ENCODE results near the gene POLD3. TPM values are rescaled to one million over a fixed set of nuclear protein-coding genes. Genes with fewer than 3 reads are reported as not detected.

The POLD3 gene
- total and polyA plus RNA-seq, 2 of the 8 experiments (the other 6 are each of a cell fraction or from before 2014, with no cell fraction given), result 18.1 to 29.3 TPM

DNA sequence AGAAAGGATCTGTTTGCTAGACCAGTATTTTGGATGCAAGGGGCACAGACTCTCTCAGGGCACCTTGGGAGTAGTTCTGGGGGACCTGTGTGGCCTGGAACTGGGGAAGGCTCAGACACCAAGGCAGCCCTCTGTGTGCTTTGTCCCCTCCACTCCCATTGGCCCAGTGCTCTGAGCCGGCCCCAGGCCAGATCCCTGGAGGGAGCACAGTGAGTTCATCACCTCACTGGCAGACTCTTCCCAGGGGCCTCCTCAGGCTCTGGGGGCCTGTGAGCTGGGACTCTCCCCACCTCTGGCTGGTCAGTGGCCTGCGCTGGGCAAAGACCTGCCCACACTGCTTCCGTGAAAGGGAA, 87.1 kb downstream of the POLD3 start:
- Histone ChIP-seq H3K56ac (replicated peaks; ENCODE audit: insufficient read length, low read depth, low read length) (no peak overlapping the region), H3K18ac (ENCODE audit: extremely low read depth, low read length) (no peak overlapping the region), H3K27me3 (replicated peaks in 1 of 4; ENCODE audit: control insufficient read depth in 3 of 4, extremely low read depth in 1 of 4, insufficient read depth in 3 of 4, low read length in 3 of 4) (peaks cover 0 to 12% (median 7%) of the 10 kb centered on the region in 4 experiments; a peak in 5 of 7 replicates), H2BK12ac (ENCODE audit: low read depth, low read length) (no peak overlapping the region), H3K4ac (replicated peaks; ENCODE audit: insufficient read length, low read depth, low read length) (no peak overlapping the region), H3K36me3 (ENCODE audit: control insufficient read depth in 2 of 4, insufficient read depth in 4 of 4, low read length in 3 of 4) (no peaks in the 10 kb centered on the region), H4K91ac (replicated peaks; ENCODE audit: insufficient read length, low read length) (no peak overlapping the region), H3K23ac (ENCODE audit: insufficient read length) (no peak overlapping the region), H3K4me3 (ENCODE audit: extremely low read depth in 1 of 4, insufficient read depth in 2 of 4, low read depth in 3 of 4, low read length in 4 of 4) (no peak overlapping the region), H3K14ac (ENCODE audit: insufficient read length) (no peak overlapping the region), H4K20me1 (replicated peaks in 1 of 2; ENCODE audit: control insufficient read depth in 1 of 2, insufficient read depth in 2 of 2, low read length in 2 of 2) (no peaks in the 10 kb centered on the region), H3K27ac (ENCODE audit: low read depth, low read length) (no peak overlapping the region), H4K8ac (ENCODE audit: extremely low read depth, insufficient read depth, low read length) (no peak overlapping the region), H2BK20ac (ENCODE audit: low read length) (no peak overlapping the region), H2BK120ac (replicated peaks; ENCODE audit: low read depth, low read length) (no peak overlapping the region), H3K79me1 (ENCODE audit: low read depth, low read length) (no peaks in the 10 kb centered on the region), H3K23me2 (ENCODE audit: low read depth, low read length) (no peaks in the 10 kb centered on the region), H2AK5ac (ENCODE audit: low read depth, low read length) (no peak overlapping the region), H3K4me1 (replicated peaks in 1 of 4; ENCODE audit: control insufficient read depth in 3 of 4, insufficient read depth in 4 of 4, low read length in 3 of 4) (peaks cover 3 to 8% (median 7%) of the 10 kb centered on the region in 4 experiments; a peak in 6 of 7 replicates), H3K9ac (replicated peaks in 1 of 4; ENCODE audit: extremely low read depth in 1 of 4, low read depth in 3 of 4, low read length in 3 of 4) (no peak overlapping the region), H3K9me3 (ENCODE audit: insufficient read depth in 2 of 2, low read depth in 1 of 2, low read length in 1 of 2) (0 out of 4 replicates have a peak, but pooled peaks cover 0 to under 1% of the 10 kb centered on the region in 2 experiments), H2BK5ac (ENCODE audit: low read depth, low read length) (no peak overlapping the region), H2AFZ (ENCODE audit: low read length) (no peak overlapping the region), H2BK15ac (ENCODE audit: low read length) (no peak overlapping the region), H3K79me2 (ENCODE audit: control insufficient read depth in 1 of 2, insufficient read depth in 2 of 2, low read length in 2 of 2) (no peaks in the 10 kb centered on the region), H4K5ac (ENCODE audit: insufficient read length, low read depth, low read length) (no peak overlapping the region), H3K4me2 (ENCODE audit: insufficient read depth in 1 of 2, low read depth in 2 of 2, low read length in 2 of 2) (no peak overlapping the region)
- CTCF ChIA-PET (ENCODE audit: partially characterized antibody), result interaction anchor here (1.8 kb wide), 1 partner anchor 16 kb away, joined by 4 read pairs; no protein-coding TSS in a partner anchor
- POLR2A ChIA-PET (ENCODE audit: partially characterized antibody), result no interaction called here
- DNase-seq (ENCODE audit: low read depth in 1 of 2, low spot score in 2 of 2) (peak in 1 of 2 experiments; percentile 38), FAIRE-seq (no peak)
- 87% methylated on average over 3 of the region's 3 CpGs; no CpG with 5 or more reads in 1 of the 2 experiments for WGBS, 2 experiments (ENCODE audit: extremely low coverage in 1 of 2, insufficient coverage in 1 of 2, insufficient read length in 1 of 2, insufficient replicate concordance in 2 of 2, low coverage in 1 of 2, low lambda C conversion rate in 2 of 2, missing lambda C conversion rate in 1 of 2)
- no peak for TF ChIP-seq HDAC2 (IDR thresholded peaks at IDR 0.05; ENCODE audit: borderline replicate concordance in 1 of 2, low read depth in 2 of 2, low read length in 2 of 2)
- no peak for TF ChIP-seq TBP (IDR thresholded peaks at IDR 0.05; ENCODE audit: low read depth, low read length)
- TF ChIP-seq POLR2A (IDR thresholded peaks at IDR 0.05; ENCODE audit: control extremely low read depth in 1 of 2, low read depth in 2 of 2, low read length in 2 of 2), result no peak
- TF ChIP-seq PHF8 (conservative IDR thresholded peaks at IDR 0.05; ENCODE audit: low read depth, low read length), result no peak
- TF ChIP-seq EP300 (IDR thresholded peaks at IDR 0.05; ENCODE audit: borderline replicate concordance in 1 of 2, low read depth in 2 of 2, low read length in 2 of 2), result no peak
- no peak for TF ChIP-seq SIN3A (conservative IDR thresholded peaks at IDR 0.05 in 1 of 2, IDR thresholded peaks at IDR 0.05 in 1 of 2; ENCODE audit: low read depth in 1 of 2, low read length in 2 of 2)
- no peak for TF ChIP-seq HDAC6 (IDR thresholded peaks at IDR 0.05; ENCODE audit: low read depth, low read length)
- TF ChIP-seq, protein P1, sequence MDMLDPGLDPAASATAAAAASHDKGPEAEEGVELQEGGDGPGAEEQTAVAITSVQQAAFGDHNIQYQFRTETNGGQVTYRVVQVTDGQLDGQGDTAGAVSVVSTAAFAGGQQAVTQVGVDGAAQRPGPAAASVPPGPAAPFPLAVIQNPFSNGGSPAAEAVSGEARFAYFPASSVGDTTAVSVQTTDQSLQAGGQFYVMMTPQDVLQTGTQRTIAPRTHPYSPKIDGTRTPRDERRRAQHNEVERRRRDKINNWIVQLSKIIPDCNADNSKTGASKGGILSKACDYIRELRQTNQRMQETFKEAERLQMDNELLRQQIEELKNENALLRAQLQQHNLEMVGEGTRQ (IDR thresholded peaks at IDR 0.05; ENCODE audit: low read length), result no peak
- no peak for TF ChIP-seq NANOG (IDR thresholded peaks at IDR 0.05; ENCODE audit: insufficient read depth, low read depth, low read length, poor library complexity, severe bottlenecking)
